ENCODE measurements around the gene ESPN. TPM values are rescaled to one million over a fixed set of nuclear protein-coding genes. Genes with fewer than 3 reads are reported as not detected.
A peak's percentile ranks its signal among the peaks of the same experiment; 100 is the strongest.

The ESPN gene
- total and polyA plus RNA-seq, 7 donors, result 0.55 to 202 (median 86.5) TPM; not detected in 2

DNA sequence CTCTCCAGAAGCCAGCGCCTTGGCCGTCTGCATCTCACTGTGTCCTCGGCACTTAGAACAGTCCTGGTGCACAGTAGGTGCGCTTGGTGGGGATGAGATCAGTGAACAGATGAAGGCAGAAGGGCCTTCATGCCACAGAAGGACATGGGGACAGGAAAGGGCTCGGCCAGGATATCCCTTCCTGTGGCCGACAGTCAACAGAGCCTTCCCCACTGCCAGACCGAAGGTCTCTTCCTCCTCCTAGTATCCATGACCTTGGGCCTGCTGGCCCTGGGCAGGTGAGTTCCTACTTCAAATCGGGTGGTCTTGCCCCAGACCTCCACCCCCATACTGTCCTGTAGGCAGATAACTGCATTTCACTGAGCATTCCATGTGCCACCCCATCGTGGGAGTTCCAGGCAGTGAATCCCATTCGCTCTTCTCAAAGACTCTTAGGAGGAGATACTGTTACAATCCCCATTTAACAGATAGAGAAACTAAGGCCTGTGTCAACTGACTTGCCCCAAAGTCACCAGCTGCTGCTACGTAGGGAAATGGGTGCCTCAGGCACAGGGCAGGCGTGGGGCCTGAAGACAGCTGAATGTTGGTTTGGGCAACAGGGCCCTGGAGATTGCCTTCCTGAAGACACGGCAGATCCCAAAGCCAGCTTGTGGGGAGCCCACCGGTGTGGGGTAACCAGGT is 63.4 kb downstream of the ESPN start:
- no peak for DNase-seq
- H3K9me3 ChIP-seq, result no peaks in the 10 kb centered on the region

DNA sequence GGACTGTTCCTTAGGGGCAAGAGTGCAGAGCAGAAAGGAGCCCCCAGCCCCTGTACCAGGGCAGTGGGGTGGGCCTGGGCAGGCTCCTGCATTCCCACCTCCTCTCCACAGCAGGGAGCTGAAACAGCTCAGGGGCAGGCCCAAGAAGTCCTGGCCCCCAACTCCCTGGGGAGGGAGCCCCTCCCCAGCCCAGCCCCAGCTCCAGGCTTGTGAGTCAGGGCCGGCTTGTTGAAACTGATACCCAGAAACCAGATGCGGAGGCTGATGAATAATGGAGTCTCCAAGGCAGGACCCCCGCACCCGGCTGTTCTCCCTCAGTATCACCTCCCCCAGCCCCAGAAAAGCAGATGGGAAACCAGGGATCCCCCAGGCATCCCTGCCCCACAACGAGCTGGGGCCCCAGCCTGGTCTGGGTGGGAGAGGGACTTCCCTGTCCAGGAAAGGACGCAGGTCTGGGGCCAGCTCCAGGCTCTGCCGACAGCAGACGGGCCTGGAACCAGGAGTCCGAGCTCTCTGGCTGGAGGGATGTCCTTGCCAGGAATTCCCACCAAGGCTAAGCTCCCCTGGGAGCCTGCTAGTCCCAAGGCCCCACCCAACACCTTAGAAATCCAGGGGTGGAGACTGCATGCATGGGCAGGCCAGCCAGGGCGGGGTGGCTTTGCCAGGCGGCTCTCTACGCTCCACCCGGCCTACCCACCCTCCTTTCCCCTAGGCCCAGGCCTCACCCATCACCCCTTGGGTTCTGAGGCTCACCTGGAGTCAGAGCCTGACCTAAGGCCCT is 64.2 kb downstream of the ESPN start:
- DNase-seq, result no peak
- Histone ChIP-seq H3K9me3 (no peaks in the 10 kb centered on the region), H3K4me3 (no peak overlapping the region), H3K36me3 (no peaks in the 10 kb centered on the region), H3K27ac (no peak overlapping the region), H3K27me3 (peaks cover 16 to 47% (median 22%) of the 10 kb centered on the region in 3 donors), H3K4me1 (peaks cover 0 to 40% (median 37%) of the 10 kb centered on the region in 4 donors)
- 47 to 74% methylated on average over 13 of the region's 13 CpGs for WGBS, 2 donors
- intact Hi-C loops (cut with DNase I), result loop anchor here (5.0 kb wide), 1 partner anchor 159 kb away; no protein-coding TSS in a partner anchor
- TF ChIP-seq POLR2A (IDR thresholded peaks at IDR 0.05), result no peak
- no peak for TF ChIP-seq EP300 (IDR thresholded peaks at IDR 0.05)
- TF ChIP-seq, protein P1, sequence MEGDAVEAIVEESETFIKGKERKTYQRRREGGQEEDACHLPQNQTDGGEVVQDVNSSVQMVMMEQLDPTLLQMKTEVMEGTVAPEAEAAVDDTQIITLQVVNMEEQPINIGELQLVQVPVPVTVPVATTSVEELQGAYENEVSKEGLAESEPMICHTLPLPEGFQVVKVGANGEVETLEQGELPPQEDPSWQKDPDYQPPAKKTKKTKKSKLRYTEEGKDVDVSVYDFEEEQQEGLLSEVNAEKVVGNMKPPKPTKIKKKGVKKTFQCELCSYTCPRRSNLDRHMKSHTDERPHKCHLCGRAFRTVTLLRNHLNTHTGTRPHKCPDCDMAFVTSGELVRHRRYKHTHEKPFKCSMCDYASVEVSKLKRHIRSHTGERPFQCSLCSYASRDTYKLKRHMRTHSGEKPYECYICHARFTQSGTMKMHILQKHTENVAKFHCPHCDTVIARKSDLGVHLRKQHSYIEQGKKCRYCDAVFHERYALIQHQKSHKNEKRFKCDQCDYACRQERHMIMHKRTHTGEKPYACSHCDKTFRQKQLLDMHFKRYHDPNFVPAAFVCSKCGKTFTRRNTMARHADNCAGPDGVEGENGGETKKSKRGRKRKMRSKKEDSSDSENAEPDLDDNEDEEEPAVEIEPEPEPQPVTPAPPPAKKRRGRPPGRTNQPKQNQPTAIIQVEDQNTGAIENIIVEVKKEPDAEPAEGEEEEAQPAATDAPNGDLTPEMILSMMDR (IDR thresholded peaks at IDR 0.05), result no peak
- TF ChIP-seq POLR2AphosphoS5 (IDR thresholded peaks at IDR 0.05), result no peak

More for the DNA sequence above, 63.4 kb downstream of the ESPN start:
- Histone ChIP-seq H3K4me3 (no peak overlapping the region), H3K27me3 (peaks cover 16 to 48% (median 22%) of the 10 kb centered on the region in 3 donors), H3K36me3 (no peaks in the 10 kb centered on the region), H3K27ac (no peak overlapping the region), H3K4me1 (peaks cover 0 to 40% (median 37%) of the 10 kb centered on the region in 4 donors)
- whole genome bisulfite sequencing, 2 donors, result 84 to 87% methylated on average over 14 of the region's 14 CpGs
- TF ChIP-seq POLR2AphosphoS5 (IDR thresholded peaks at IDR 0.05) (no peak), EP300 (IDR thresholded peaks at IDR 0.05) (no peak), POLR2A (IDR thresholded peaks at IDR 0.05) (no peak)
- TF ChIP-seq, protein P1 (IDR thresholded peaks at IDR 0.05), result no peak
- intact Hi-C loops (cut with DNase I), result loop anchor here (5.0 kb wide), 1 partner anchor 159 kb away; no protein-coding TSS in a partner anchor

DNA sequence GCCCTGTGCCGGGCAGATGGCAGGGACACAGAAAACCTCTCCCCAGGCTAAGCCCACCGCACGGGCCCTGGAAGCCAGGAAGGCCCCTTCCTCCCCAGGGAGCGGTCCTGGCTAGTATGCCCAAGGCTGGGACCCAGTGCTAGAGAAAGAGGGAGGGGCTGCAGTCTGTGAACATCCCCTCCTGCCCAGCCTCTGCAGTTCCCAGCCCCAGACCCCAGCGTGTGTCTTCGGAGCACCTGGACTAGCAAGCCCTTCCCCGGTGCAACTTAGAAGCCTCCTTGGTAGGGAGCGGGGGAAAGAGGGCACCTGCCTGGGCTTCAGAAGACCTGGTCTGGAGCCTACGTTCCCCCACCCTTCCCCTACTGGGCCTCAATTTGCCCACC is 64.8 kb downstream of the ESPN start:
- DNase-seq, result no peak
- intact Hi-C loops (cut with DNase I), result loop anchor here (5.0 kb wide), 1 partner anchor 158 kb away; no protein-coding TSS in a partner anchor

DNA sequence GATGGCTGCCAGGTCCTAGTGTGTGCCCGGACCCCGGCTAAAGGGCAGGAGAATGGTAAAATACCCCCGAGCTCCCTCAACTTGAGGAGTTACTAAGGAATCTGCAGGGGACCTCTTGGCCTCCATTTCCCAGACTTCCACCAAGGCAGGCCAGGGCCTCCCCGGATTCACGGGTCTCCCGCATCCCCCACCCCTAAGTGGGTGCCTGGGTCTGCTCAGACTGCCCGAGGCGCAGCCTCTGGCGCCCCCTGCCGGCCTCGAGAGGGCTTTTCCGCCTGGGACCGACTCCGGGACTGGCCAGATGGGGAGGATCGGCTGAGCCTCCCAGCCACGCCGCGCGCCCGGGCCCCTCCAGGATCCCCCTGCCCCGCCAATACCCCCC is 65.2 kb downstream of the ESPN start:
- 9 to 12% methylated on average over 21 of the region's 21 CpGs for WGBS, 2 donors
- no peak for DNase-seq
- Histone ChIP-seq H3K27me3 (peaks cover 15 to 37% (median 16%) of the 10 kb centered on the region in 3 donors), H3K36me3 (no peaks in the 10 kb centered on the region), H3K4me1 (peaks cover 0 to 39% (median 35%) of the 10 kb centered on the region in 4 donors), H3K4me3 (peak overlapping the region; percentile 40 to 68 (median 52)), H3K9me3 (no peaks in the 10 kb centered on the region), H3K27ac (peak overlapping the region in 3 of 4 donors; percentile 53 to 76 (median 66))
- intact Hi-C loops (cut with DNase I), result loop anchor here (5.0 kb wide), 1 partner anchor 158 kb away; no protein-coding TSS in a partner anchor
- TF ChIP-seq POLR2AphosphoS5 (IDR thresholded peaks at IDR 0.05), result no peak
- TF ChIP-seq, protein P1 (IDR thresholded peaks at IDR 0.05), result peak; percentile 50 to 90 (median 71)

More for the DNA sequence above, 64.8 kb downstream of the ESPN start:
- no peaks in the 10 kb centered on the region for H3K9me3 ChIP-seq
- TF ChIP-seq POLR2A (IDR thresholded peaks at IDR 0.05), result no peak
- no peak for TF ChIP-seq POLR2AphosphoS5 (IDR thresholded peaks at IDR 0.05)
- no peak for TF ChIP-seq EP300 (IDR thresholded peaks at IDR 0.05)
- TF ChIP-seq, protein P1 (IDR thresholded peaks at IDR 0.05), result no peak
- no peaks in the 10 kb centered on the region for H3K36me3 ChIP-seq
- H3K4me1 ChIP-seq, result peaks cover 0 to 40% (median 37%) of the 10 kb centered on the region in 4 donors
- H3K4me3 ChIP-seq, result no peak overlapping the region
- H3K27ac ChIP-seq, result no peak overlapping the region
- 35 to 82% methylated on average over 9 of the region's 9 CpGs for WGBS, 2 donors
- H3K27me3 ChIP-seq, result peaks cover 16 to 41% (median 20%) of the 10 kb centered on the region in 3 donors

Data from sigmoid colon (tissue), 7 donors.